HG02588 (cell line): ENCODE data around the gene CNTN5.

ENCODE experiments used
- ATAC-seq: cut with Tn5 transposase; IDR thresholded peaks from one replicate; pipeline ENCODE4 v1.9.1; 2021; ENCODE audit warnings: mild to moderate bottlenecking, moderate library complexity; ENCODE audit not compliant: unreplicated experiment

CNTN5 gene

GRCh38 chr11:99589771-99590170 is 569.0 kb downstream of the CNTN5 start:
- no peak for ATAC-seq

DNA sequence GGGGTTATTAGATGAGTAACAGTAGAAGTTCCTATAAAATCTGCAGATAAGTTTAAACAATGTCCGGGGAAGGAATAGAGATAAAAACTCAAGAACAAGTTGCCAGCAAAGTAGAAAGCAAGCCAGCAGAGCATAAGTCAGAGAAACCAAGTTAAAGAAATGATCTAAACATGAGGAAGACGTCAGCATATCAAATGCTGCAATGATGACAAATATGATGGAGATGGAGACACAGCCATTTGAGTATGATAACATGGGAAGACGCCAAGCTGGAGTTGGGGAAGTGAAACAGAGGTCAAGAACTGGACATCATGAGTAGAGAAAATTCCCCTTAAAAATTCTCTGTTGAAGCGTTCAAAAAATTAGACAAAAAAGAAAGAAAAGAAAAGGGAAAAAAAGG is 571.5 kb downstream of the CNTN5 start:
- no peak for ATAC-seq

- ATAC-seq, result no peak
Observed at GRCh38 chr11:99593197-99593596, 572.4 kb downstream of the CNTN5 start.

DNA sequence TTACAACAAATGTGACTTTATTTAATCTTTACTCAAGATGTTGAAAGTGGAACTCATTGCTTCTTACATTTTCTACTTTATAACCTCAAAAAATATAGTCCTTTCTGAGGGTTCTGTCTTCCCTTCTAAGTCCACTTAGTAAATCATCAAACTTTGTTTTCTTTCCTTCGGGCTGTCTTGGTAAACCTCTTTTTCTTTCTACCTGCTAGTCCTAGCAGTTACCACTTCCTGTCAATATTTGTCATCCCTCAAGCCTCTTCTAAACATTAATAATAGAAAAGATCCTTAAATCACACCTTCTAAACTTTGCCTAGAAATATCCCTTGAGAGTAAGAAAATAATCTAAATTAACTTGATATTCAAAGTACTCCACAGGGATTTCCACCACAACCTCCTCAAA is 580.4 kb downstream of the CNTN5 start:
- ATAC-seq, result no peak

GRCh38 chr11:99614352-99614751 is 593.6 kb downstream of the CNTN5 start:
- no peak for ATAC-seq

DNA sequence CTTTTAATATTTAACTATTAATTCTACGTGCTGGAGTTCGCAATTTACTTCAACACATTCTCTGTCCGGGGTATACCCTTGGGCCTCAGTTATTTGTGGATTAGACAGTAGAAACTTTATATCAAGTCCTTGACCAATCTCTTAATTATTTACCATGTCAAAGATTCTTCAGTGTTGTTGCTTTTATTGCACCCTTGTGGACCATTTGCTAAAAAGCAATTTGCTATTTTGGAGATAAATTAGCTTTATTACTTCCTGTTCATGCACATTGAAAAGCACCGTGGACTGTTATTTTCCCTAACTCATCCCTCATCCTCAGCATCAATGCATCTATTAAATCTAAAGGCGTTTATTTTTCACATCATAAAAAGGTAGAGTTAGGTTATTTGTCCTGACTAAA is 609.9 kb downstream of the CNTN5 start:
- no peak for ATAC-seq

DNA sequence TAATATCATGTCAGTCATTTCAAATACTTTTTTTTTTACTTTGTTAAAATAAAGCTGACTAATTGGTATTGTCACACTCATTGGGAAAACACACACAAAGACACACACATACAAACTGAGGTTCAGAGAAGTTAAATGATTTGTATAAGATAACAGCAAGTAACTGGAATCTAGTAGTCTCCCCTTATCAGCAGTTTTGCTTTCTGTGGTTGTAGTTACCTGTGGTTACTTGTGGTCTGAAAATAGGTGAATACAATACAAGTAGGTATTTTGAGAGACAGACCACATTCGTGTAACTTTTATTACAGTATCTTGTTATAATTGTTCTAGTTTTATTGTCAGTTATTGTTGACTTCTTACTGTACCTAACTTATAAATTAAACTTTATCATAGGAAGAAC is 610.9 kb downstream of the CNTN5 start:
- ATAC-seq, result no peak

DNA sequence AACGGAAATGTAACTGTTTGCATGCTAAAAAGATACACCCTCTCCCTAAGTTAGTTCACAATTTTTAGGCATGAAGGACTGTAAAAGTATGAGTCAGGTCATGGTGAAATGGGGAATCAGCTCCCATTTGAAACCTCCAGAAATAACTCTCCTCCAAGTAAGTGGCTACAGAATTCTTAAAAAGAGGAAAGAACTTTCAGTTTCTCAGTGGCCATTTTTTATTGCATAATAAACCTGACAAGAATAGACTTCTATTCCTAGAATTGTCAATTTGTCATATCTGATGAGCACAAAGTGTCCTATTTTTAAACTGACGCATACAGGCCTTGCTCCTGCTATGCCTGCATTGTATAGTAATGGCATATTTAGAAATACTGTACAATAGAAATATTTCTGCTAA is 612.2 kb downstream of the CNTN5 start:
- ATAC-seq, result no peak

- ATAC-seq, result no peak
Observed at GRCh38 chr11:99634581-99634980, 613.8 kb downstream of the CNTN5 start.

- ATAC-seq, result no peak
Observed at GRCh38 chr11:99638073-99638553, 617.4 kb downstream of the CNTN5 start.

DNA sequence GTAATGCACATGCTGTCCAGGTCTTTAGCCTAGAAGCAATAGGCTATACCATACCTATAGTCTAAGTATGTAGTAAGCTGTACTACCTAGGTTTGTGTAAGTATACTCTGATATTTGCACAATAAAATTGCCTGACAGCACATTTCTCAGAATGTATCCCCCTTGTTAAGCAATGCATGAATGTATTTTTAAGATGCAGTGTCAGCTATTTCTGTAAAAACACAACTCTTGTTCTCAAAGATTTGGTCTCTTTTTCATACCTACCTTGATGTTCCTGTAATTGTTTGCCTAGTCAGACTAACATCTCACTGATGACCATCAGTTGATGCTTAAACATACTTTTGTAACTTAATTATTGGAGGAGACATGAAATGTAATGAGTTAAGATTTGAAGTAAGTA is 619.9 kb downstream of the CNTN5 start:
- no peak for ATAC-seq

DNA sequence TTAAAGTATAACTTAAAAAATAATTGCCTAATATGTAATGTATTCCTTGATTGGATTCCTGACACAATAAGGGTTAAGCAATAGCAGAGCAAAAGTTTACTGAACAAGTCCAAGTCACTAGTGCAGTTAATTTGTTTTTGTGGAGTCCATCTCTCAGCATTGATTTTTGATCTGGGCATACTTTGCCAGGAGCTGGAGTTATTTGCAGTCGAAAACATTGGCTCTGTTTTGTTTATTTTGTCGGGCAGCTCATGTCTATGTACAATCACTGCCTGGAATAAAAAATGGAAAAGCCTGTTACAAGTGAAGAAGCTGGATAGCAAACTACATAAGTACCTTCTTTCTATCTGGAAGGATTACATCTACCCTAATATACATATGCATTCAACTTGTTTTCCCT is 625.2 kb downstream of the CNTN5 start:
- ATAC-seq, result no peak

DNA sequence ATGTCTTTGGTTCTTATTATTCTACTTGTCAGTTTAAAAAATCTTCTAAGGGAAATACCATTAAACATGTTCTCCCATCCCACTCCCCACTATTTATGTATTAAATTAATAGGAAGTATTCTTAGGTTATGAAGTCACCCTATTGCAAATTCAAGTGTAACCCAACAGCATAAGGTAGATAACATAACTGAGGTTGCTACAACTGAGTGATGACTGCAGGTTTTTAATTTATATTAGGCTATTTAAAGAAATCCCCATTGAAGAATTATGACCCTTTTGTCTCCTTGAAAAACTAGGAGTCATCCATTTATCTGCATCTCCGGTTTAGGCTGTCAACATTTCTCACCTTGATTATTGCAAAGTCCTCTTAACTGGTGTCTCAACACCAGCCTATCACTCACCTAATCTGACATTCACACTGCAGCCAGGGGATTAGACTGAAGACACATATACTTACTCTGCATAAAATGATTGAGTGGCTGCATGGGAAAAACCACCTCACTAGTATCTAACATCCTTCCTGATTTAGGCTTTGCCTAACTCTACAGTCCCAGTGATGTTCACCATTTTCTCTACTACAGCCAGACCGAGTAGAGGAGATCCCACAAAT is 649.4 kb downstream of the CNTN5 start:
- ATAC-seq, result no peak

- no peak for ATAC-seq
Observed at GRCh38 chr11:99671808-99672409, 651.2 kb downstream of the CNTN5 start.

GRCh38 chr11:99676292-99676691 is 655.5 kb downstream of the CNTN5 start:
- no peak for ATAC-seq

DNA sequence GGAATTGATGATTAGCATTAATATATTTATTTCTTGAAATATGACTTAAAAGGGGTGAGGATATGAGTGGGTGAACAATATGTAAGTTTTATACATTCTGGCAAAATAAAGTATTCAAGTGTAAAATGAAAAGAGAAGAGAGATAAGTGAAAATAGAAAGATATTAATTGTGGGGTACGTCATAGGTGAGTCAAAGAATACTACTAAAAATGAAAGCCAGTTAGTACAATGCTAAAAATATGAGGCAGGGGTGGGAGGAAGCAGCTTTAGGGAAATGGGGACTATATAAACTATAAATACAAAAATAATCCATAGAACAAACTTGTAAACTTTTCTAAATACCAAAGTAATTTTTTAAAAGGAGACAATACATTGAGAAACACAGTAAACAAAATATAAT is 661.4 kb downstream of the CNTN5 start:
- no peak for ATAC-seq

DNA sequence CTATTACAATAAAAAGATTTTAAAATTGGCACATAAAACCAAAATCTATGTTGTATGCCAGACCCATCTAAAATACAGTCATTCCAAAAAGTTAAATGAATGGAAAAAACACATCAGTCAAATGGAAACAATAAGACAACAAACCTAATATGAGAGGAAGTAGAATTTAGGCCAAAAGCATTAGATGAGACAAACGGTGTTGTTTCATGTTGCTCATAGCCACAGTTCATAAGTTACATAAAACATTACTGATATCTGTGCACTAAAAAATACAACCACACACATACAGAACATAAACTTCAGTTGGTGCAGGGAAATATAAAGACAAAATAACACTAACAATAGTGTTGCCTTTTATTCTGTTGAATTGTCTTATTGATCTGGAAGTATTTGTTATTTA is 661.9 kb downstream of the CNTN5 start:
- ATAC-seq, result no peak

DNA sequence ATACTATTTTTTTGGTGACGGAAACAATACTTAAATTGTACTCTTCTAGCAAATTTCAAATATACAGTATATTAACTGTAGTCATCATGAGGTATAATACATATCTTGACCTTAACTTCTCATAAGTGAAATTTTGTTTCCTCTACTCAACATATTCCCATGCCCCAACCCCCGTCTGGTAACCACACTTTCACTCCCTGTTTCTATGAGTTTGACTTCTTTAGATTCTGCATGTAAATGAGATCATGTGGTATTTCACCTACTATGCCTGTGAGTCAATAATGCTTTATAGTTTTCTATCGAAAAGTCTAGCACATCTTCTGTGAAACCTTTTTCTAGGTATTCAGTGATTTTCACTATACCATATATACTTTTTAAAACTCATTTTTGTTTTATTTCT is 663.2 kb downstream of the CNTN5 start:
- ATAC-seq, result peak; percentile 77

- ATAC-seq, result no peak
Observed at GRCh38 chr11:99686838-99687237, 666.1 kb downstream of the CNTN5 start.

GRCh38 chr11:99687320-99687719 is 666.6 kb downstream of the CNTN5 start:
- ATAC-seq, result no peak

- ATAC-seq, result no peak
Observed at GRCh38 chr11:99693941-99694492, 673.3 kb downstream of the CNTN5 start.

DNA sequence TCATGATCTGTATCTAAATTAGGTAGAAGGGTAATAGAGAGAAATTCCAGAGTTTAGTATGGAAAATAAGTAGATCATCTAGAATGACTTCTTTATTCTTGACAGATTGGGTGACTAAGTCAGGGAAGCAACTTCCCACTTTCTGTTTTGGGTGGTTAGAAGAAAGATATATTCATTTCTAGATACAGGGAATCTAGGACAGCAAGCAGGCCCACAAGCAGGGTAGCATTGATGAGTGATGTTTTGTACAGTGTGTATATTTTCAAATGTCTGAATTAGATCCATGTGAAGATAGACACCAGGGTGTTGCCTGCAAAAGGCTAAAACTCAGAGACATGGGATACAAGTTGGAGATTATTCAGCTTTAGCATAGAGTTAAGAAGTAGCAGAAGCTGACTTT is 674.4 kb downstream of the CNTN5 start:
- no peak for ATAC-seq

DNA sequence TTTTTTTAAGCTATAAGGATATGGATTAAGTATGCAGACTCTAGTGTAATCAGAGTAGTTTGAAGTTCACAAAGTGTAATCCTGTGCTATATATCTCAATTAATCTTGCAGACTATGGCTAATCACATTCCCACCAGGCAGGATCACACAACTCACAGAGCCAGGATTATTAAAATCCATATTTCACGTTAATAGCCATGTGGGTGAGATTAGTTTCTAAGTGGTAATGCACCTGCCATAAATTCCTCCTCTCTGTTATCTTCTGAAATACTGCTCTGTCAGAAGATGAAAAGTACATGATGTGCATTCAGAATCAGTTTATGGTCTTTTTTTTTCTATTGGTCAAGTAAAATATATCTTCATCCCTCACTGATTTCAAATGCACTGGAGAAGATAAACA is 686.1 kb downstream of the CNTN5 start:
- ATAC-seq, result no peak
